Measurements from ENCODE around the gene DOK7.

The DOK7 gene

DNA sequence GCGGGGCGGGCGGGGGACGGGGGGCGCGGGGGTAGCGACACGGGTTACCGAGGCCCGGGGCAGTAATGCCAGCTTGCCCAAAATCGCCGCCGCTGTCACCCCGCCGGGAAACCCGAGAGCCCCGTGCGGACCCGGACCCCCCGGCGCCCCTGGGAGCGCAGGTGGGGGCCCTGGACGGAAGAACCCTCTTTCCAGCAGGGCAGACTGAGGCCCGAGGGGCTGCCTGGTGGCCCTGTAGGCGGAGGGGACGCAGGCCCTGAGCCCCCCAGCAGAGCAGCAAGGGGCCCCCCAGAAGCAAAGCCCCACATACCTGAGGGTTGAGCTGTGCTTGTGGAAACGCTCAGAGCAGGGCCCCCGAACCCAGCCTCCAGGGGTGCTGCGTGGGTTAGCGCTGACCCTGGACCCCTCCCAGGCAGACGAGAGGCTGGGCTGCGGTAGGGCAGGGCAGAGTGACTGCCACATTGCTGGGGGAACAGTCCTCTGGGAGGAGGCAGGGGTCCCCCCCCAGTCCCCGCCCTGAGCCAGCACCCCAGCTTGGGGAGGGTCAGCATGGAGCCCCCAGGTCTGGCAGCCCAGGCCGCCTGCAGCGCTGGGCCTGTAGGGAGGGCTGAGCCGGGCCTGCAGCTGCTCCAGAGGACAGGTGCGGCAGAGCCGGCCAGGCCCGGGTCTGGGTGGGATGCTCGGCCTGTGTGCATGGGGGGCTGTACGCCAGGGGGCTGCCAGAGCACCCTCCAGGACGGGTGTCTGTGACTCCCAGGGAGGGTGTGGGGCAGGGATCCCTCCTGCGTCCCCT is 646 bp downstream of the DOK7 start:
- no peak for DNase-seq (ENCODE audit: low spot score)

DNA sequence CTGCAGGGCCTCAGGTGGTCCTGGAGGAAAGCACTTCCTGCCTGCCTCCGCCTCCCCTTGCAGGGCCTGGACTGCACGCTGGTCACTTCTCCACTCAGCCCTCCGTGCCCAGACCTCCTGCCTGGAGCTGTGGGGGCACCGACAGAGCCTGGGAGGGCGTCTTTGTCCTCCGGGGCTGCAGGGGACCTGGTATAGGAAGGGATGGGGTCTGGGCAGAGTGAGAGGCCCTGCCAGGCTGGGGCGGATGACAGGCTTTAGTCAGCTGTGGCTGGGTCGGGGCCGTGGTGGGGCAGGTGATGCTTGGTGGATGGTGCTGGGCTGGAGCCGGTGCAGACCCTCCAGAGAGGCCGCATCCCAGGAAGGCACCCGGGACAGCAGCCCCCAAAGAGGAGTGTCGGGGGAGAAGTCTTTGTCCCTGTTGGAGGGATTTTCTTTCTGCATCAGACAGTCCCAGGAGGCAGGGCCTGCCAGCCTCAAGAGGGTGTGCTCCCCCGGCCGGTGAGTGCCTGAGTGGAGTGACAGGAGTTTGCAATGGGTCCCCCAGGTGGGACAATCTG is 1.3 kb downstream of the DOK7 start:
- no peak for DNase-seq (ENCODE audit: low spot score)

DNA sequence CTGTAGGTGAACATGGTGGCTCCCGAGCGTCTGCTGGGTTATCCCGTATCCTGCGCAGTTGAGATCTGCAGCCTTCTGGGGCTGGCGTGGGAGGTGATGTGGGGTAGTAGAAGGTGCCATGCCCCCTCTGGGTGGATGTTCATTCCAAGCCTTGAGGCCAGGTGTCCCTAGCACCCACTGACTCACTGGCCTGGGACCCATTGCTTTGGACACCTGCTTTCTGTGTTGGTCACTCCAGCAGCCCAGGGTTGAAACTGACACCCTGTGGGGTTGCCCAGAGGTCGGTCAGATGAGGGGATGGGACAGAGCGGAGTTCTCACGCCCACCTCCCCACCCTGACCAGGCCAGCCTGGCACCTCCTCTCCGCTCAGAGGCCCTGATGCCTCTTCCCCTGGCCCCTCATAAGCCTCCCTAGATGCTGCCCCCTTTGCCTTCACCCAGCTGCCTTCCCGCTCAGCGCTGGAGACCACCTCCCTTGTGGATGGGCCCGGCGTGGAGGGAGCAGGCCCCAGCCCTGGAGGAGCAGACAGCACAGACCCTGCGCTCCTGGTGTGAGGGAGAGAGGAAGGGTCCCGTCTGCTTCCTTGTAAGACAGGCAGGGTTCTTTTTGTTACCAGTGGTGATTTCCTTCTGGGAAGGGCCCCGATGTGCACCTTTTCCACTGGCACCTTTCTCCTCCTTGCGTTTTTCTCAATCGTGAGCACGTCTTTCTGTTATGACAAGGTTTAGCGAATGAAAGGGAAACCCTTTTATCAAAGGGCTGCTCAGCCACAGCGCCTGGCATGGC is 2.0 kb downstream of the DOK7 start:
- DNase-seq (ENCODE audit: low spot score): no peak

DNA sequence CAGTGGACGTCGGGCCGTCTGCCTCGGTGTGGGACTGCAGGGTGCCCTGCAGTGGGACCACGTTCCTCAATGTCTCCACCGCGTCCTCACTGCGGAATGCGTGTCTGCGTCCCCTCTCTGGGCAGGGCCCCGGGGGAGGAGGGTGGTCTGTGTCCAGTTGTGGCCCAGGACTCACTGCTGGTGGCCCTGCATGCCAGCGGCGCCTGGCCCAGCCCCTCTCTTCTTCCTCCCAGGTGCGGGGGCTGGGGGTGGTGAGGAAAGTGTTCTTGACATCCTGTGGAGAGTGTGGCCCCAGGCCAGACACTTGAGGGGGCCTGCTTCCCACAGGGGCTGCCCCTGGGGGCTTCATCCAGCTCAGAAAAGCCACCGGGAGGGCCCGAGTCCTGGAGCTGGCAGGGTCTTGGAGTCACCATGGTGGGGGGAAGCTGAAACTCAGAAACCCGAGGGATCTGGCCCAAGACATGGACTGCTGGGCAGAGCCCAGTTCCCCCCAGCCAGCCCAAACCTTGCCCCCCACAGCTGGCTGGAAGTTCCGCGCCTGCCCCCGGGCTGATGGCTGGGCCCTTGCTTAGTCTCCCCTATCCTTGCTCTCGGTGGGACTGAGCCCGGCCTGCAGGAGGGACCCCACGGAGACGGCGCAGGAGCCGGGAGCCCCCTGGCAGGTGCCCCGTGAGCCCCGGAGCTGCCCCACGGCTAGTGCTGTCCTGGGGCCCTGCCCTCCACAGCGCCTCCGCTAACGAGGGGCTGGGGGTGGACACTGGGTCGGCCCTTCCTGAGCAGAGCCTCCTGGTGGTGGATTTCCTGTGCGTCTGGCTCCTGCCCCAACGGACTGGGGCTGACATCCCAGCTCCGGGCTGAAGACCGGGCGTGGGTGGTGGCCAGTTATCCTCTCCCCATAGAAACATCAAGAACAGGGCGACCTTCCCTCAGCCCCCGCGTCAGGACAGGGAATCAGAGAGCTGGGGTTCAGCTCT is 2.9 kb downstream of the DOK7 start:
- no peak for DNase-seq (ENCODE audit: low spot score)

DNA sequence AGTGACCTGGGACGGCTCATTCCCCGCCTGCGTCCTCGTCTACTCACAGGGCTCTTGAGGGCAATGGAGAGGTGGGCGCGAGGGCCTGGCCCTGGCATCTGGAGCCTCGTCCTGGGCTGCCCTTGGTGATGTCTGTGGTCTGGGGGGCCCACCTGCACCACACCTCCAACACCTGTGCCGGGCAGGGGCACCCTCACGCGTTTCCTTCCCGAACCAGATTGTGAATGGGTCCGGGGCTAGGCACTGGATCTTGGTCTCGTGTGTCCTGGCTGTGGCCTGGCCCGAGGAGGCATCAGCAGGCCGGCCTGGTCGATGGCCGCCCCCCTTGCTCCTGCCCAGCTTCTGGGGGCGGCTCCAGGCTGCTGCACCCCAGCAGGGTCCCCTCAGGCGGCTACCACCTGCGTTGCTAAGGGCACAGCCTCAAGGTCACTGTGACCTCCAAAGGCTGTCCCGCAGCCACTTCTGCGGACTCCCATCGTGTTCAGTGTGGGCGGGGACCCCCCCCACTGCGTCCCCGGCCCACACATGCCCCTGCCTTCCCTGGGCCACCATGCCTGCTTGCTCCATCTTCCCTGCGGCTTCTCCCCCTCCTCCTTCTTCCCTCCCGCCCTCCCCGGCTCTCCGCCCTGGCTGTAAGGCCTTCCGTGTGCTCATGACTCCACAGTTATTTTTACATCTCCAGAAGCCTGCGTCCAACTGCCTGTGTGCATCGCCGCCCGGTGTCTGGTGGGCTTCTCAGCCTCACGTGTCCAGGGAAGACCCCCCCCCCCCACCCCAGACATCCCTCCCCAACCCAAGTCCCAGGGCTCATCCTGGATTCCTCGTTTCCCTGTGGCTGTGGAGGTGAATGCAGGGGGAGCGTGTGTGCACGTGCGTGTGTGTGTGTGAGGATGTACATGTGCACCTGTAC is 3.8 kb downstream of the DOK7 start:
- no peak for DNase-seq (ENCODE audit: low spot score)

DNA sequence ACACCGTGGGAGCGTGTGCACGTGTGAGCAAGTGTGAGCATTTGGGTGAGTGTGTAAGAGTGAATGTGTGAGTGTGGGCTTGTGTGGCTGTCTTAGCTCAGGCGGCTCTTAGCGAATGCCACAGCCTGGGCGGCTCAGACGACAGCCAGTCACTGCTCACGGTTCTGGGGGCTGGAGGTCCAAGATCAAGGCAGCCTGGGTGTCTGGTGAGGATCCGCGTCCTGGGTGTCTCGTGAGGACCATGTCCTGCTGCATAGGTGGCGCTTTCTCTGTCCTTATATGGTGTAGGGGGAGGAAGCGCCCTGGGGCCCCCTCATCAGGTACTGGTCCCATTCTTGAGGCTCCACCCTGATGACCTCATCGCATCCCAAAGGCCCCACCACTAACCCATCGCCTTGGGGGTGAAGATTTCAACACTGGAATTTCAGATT is 4.5 kb downstream of the DOK7 start:
- no peak for DNase-seq (ENCODE audit: low spot score)

DNA sequence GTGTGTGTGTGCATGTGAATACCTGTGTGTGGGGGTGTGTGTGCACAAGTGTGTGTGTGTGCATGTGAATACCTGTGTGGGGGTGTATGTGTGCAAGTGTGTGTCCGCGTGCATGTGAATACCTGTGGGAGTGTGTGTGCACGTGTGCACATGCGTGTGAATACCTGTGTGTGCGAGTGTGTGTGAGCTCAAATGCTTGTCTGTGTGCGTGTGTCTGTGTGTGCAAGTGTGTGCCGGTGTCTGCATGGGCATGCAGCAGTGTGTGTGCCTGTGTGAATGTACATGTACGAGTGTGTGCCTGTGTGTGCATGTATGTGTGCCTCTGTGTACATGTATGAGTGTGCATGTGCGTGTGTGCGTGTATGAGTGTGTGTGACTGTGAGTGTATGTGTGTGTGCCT is 5.0 kb downstream of the DOK7 start:
- no peak for DNase-seq (ENCODE audit: low spot score)

DNA sequence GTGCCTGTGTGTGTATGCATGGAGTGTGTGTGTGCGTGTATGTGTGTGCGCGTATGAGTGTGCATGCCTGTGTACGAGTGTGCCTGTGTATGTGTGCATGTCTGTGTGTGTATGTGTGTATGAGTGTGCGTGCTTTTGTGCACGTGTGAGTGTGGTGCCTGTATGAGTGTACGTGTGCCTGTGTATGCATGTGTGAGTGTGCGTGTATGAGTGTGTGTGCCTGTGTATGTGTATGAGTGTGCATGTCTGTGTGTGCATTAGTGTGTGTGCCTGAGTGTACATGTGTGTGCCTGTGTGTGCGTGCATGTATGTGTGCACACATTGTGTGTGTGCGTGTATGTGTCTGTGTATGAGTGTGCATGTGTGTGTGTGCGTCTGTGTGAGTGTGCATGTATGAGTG is 5.7 kb downstream of the DOK7 start:
- no peak for DNase-seq (ENCODE audit: low spot score)

DNA sequence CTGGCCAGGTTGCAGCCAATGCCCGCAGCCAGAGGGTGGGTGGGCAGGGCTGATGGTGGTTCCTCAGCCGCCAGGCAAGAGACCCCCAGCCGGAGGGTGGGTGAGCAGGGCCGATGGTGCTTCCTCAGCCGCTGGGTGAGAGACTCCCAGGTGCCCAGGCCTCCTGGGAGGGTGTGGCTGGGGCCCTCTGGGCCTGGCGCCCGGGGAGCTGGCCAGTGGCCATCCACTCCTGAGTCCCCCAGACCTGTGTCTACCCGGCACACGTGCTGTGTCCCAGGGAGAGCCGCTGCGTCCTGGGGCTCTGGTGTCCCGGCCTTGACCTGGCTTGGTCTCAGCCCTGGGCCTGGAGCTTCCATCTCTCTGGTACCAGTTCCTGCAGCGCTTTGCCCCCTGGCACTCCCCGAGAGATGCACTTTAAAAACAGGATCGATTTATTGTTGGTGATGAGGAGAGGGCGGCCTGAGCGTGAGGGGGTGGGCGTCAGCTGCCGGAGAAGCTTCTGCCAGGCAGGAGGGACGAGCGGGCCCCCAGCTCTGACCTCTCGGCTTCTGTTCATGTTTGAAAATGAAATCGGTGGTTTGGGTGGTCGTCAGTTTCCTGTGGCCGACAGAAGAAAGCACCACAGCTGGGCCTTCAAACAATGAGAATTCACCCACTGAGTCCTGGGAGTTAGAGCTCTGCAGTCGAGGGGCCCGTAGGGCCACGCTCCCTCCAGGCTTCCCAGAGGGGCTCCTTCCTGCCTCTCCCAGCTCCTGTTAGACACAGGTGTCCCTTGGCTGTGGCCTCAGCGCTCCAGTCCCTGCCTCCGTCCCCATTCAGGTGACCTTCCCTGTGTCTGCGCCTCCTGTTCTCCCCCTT is 6.5 kb downstream of the DOK7 start:
- no peak for DNase-seq (ENCODE audit: low spot score)

DNA sequence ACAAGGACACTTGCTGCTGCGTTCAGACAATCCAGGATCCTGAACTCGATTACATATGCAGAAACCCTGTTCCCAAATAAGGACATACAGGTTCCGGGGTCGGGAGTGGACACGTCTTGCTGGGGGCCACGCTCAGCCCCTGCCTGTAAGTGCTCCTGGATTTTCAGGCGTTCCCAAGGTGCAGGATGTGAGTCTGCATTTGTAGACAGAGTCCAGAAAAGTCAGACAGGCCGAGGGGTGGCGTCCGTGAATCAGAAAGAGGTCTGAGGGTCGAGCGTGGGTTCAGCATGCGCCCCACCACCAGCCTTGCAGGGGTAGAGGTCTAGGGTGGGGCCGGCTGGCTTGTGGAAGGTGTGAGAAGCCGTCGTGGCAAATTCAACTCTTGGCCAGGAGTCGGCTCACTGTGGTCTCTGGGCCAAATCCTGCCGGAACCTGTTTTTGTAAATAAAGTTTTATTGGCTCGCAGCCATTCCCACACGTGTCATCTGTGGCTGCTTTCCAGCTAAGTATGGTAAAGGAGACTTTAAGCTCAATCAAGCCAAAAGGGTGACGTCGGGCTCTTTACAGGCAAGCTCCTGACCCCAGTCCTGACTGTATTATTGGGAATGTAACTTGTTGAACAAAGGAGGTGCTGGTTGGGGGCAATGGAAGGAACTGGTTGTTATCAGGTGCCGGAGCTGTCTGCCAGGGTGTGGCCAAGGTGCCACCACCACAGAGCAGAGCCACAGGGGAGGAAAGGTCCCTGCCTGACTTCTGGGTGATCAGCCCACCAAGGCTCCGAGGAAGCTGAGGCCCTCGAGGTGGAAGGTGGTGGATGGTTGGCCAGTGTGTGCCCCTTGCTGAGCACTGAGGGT is 7.4 kb downstream of the DOK7 start:
- DNase-seq (ENCODE audit: low spot score): no peak

DNA sequence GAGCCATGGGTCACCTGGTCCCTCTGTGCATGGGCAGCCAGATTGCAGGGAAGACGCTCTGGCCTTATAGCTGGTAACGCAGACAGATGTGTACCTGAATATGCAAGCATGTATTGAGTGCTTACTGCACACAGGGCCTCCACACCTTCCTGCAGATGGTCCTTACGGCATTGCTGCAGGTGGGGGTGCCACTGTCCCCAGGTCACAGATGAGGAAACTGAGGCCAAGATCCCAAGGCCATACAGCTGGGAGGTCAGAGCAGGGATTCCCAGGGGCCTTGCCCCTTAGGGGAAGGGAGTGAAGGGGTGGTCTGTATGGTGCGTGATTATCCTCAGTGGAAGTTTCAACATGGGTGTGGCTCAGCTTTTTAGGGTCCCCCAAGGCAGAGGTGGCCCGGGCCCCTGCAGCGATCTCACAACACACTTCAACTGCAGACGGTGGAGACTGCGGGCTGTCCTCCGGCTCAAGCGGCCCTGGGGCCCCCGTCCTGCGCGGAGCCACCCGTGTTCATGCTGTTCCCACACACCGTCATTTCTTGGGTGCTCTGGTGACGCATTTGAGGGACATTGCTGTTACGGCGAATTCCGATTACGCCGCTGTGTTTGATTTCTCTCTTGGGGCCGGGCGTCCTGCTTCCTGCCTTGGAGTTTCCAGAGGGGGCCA is 8.1 kb downstream of the DOK7 start:
- no peak for DNase-seq (ENCODE audit: low spot score)

DNA sequence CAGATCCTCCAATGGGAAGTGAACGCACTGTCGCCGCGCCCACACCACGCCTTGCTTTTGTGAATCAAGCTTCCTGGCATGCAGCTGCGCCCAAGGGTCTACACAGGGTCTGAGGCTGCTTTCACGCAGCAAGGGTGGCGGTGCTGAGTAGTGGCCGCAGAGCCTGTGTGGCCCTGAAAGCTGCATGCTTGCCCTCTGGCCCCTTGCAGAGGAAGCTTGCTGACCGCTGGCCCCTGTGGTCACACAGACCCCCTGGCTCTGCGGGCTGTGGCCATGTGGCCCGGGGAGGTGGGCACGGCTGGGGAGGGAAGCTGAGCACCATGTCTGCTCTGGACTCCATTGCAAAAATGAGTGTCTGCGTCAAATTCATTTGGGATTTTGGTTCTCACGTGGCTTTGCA is 8.8 kb downstream of the DOK7 start:
- DNase-seq (ENCODE audit: low spot score): no peak

DNA sequence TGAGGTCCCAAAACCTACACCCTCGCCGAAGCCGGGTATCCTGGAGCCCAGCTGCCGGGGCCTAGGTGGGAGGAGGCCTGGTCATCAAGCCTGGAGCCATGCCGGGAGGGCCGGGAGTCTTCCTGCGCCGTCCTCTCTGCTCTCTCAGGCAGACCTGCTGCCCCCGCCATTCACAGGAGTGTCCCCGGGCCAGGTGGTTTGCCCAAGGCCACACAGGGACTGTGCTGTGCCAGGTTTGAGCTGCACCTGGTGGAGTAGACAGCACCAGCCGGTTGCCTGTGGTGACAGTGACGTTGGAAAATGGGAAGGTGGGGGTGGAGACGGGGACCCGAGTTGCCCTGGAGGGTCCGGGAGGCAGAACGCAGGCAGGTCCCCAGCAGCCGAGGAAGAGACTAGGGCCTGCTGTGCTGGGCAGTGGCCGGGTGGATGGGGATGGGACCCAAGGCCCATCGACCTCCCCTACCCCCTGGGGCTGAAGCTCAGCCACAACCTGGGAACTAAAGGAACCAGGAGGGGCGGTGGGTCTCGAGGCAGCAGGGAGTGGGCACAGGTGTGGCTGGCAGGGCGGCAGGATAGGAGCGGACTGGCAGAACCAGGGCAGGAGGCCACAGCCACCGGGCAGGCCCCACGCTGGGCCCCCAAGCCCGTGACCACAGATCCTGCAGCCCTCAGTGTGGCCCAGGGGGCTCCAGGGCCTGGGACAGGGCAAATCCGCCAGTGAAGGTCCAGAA is 9.5 kb downstream of the DOK7 start:
- DNase-seq (ENCODE audit: low spot score): no peak

DNA sequence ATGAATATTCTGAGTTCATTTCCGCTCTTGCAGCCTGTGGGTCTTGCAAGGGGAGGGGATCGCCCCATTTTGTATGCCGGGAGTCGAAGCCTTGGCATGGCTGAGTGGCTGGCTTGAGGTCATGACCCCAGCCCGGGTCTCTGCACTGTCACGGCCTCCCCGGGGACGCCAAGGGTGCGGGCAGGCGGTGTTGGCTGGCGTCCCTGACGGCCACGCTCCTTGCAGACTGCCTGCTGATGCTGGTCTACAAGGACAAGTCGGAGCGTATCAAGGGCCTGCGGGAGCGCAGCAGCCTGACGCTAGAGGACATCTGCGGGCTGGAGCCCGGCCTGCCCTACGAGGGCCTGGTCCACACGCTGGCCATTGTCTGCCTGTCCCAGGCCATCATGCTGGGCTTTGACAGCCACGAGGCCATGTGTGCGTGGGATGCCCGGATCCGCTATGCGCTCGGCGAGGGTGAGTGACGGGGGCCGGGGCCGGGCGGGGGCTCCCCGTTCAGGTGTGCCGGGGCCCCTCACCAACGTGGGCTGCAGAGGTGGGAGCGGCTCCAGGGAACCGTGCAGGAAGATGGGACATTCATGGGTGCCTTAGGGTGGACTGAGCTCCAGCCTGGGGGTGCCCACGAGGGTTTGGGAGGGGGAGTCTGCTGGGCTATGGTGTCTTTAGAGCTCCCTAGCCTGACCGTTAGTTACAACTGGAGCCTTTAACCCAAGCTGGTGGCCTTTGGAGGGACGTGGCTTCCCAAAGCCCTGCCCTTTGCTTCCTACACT is 10.3 kb downstream of the DOK7 start:
- DNase-seq (ENCODE audit: low spot score): no peak

DNA sequence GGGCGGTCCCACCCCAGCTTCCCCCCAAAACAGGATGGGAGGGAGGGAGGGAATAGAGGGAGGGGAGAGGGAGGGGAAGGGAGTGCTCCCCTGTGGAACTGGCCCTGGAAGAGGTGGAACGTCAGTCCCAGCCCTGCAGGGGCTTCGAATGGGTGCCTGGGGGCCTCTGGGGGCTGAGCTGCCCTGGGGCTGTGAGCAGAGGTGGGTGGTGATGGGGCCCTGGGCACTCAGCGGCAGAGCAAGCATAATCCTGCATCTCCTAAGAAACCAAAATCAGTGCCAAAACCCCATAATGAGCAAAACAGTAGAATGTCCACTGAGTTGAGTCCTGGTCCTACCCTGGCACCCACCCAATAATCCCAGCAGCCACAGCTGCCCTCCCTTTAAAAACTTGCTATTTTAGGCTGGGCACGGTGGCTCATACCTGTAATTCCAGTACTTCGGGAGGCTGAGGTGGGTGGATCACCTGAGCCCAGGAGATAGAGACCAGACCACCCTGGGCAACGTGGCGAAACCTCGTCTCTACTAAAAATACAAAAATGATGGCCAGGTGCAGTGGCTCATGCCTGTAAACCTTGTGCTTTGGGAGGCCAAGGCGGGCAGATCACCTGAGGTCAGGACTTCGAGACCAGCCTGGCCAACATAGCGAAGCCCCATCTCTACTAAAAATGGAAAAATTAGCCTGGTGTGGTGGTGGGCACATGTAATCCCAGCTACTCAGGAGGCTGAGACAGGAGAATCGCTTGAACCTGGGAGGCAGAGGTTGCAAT is 11.1 kb downstream of the DOK7 start:
- no peak for DNase-seq (ENCODE audit: low spot score)

DNA sequence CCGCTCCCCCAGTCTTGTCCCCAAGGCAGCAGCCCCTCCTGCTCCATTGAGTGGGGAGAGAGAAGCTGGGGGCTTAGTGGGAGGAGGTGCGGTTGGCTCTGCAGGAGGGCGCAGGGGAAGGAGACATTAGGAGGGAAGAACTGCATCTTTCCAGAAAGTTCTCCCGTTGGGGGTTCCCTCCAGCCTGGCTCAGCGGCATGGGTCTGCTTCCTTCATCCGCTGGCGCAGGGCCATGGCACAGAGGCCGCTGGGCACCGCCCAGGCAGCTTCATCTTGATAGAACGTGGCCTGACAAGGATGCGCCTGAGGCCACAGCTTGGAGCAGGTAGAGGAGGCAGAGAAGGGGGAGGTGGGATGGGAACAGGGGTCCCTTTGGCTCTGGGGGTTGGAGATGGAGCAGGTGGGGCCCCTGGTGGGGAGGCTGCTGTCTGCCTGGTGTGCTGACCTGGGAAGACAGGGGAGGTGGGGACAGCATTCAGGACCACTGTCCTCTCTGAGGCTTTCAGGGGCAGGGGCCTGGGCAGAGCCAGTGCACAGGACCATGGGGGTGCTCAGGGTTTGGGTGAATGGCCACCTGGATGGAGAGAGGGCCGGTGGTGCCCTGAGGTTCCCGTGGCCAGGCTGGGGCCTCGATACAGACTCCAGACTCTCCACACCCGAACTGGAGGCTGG is 12.1 kb downstream of the DOK7 start:
- no peak for DNase-seq (ENCODE audit: low spot score)
